ENCODE results near the gene CTNNBL1. TPM values are rescaled to one million over a fixed set of nuclear protein-coding genes. Genes with fewer than 3 reads are reported as not detected.

Gene CTNNBL1
- total RNA-seq, 4 donors from 2014 or later: 25.5 to 38.4 (median 35.1) TPM

- H3K36me3 ChIP-seq: peaks cover 0 to 98% (median 0%) of the 10 kb centered on the region in 3 donors
- TF ChIP-seq POLR2A (IDR thresholded peaks at IDR 0.05) (no peak), EP300 (IDR thresholded peaks at IDR 0.05) (no peak)
- TF ChIP-seq, protein P1, sequence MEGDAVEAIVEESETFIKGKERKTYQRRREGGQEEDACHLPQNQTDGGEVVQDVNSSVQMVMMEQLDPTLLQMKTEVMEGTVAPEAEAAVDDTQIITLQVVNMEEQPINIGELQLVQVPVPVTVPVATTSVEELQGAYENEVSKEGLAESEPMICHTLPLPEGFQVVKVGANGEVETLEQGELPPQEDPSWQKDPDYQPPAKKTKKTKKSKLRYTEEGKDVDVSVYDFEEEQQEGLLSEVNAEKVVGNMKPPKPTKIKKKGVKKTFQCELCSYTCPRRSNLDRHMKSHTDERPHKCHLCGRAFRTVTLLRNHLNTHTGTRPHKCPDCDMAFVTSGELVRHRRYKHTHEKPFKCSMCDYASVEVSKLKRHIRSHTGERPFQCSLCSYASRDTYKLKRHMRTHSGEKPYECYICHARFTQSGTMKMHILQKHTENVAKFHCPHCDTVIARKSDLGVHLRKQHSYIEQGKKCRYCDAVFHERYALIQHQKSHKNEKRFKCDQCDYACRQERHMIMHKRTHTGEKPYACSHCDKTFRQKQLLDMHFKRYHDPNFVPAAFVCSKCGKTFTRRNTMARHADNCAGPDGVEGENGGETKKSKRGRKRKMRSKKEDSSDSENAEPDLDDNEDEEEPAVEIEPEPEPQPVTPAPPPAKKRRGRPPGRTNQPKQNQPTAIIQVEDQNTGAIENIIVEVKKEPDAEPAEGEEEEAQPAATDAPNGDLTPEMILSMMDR (IDR thresholded peaks at IDR 0.05): no peak
- no peaks in the 10 kb centered on the region for H3K4me1 ChIP-seq
- H3K4me3 ChIP-seq: no peak overlapping the region
- DNase-seq (ENCODE audit: low spot score in 2 of 2): no peak
- H3K9me3 ChIP-seq: no peaks in the 10 kb centered on the region
- H3K27ac ChIP-seq: no peak overlapping the region
- no peaks in the 10 kb centered on the region for H3K27me3 ChIP-seq
- 62 to 66% methylated on average over 15 of the region's 15 CpGs for WGBS, 2 donors
Measured at GRCh38 chr20:37867289-37868195, 173.7 kb downstream of the CTNNBL1 start.

GRCh38 chr20:37868851-37869333 lies 175.1 kb downstream of the CTNNBL1 start:
- H3K27ac ChIP-seq: no peak overlapping the region
- H3K9me3 ChIP-seq: no peaks in the 10 kb centered on the region
- H3K4me1 ChIP-seq: no peaks in the 10 kb centered on the region
- 62 to 64% methylated on average over 3 of the region's 3 CpGs for WGBS, 2 donors
- TF ChIP-seq, protein P1 (IDR thresholded peaks at IDR 0.05): no peak
- TF ChIP-seq POLR2A (IDR thresholded peaks at IDR 0.05) (no peak), EP300 (IDR thresholded peaks at IDR 0.05) (no peak)
- no peaks in the 10 kb centered on the region for H3K27me3 ChIP-seq
- H3K36me3 ChIP-seq: peaks cover 0 to 98% (median 0%) of the 10 kb centered on the region in 3 donors
- H3K4me3 ChIP-seq: no peak overlapping the region
- no peak for DNase-seq (ENCODE audit: low spot score in 2 of 2)

DNA sequence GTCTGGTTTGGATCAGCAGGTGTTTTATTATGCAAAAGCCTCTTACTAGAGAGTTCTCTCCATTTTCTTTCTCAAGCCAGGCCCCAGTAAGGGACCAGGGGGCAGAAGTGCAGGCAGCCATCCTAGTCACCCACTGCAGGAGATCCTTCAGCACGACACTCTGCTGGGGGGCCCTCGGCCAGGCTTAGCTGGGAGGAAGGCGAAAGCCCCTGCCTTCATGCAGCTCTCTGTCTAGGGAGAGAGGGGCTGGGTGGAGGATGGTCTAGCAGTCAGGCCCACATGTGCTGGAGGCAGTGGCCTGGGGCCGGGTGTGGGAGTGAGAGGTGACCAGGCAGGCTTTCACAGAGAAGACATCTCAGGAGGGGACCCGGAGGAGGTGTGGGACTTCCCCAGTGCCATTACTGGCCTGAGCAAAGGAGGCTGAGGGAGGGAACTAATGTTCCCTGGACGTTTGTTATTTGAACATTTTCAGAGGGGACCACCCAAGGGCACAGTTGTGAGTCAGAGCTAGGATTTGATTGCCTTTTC lies 175.6 kb downstream of the CTNNBL1 start:
- H3K27me3 ChIP-seq: no peaks in the 10 kb centered on the region
- DNase-seq (ENCODE audit: low spot score in 2 of 2): no peak
- peaks cover 0 to 99% (median 0%) of the 10 kb centered on the region in 3 donors for H3K36me3 ChIP-seq

GRCh38 chr20:37870294-37870693 lies 176.5 kb downstream of the CTNNBL1 start:
- Histone ChIP-seq H3K27me3 (no peaks in the 10 kb centered on the region), H3K27ac (no peak overlapping the region), H3K9me3 (no peaks in the 10 kb centered on the region), H3K4me1 (no peaks in the 10 kb centered on the region), H3K36me3 (peaks cover 0 to 99% (median 0%) of the 10 kb centered on the region in 3 donors), H3K4me3 (no peak overlapping the region)
- TF ChIP-seq, protein P1 (IDR thresholded peaks at IDR 0.05): no peak
- no peak for TF ChIP-seq EP300 (IDR thresholded peaks at IDR 0.05)
- no peak for TF ChIP-seq POLR2A (IDR thresholded peaks at IDR 0.05)
- 86 to 95% methylated on average over 11 of the region's 11 CpGs for WGBS, 2 donors
- no peak for DNase-seq (ENCODE audit: low spot score in 2 of 2)

More for the DNA sequence above, 175.6 kb downstream of the CTNNBL1 start:
- Histone ChIP-seq H3K27ac (no peak overlapping the region), H3K4me1 (no peaks in the 10 kb centered on the region), H3K9me3 (no peaks in the 10 kb centered on the region), H3K4me3 (no peak overlapping the region)
- TF ChIP-seq POLR2A (IDR thresholded peaks at IDR 0.05): no peak
- no peak for TF ChIP-seq EP300 (IDR thresholded peaks at IDR 0.05)
- WGBS, 2 donors: 67 to 69% methylated on average over 6 of the region's 6 CpGs

- TF ChIP-seq POLR2A (IDR thresholded peaks at IDR 0.05) (no peak), EP300 (IDR thresholded peaks at IDR 0.05) (no peak)
- TF ChIP-seq, protein P1 (IDR thresholded peaks at IDR 0.05): no peak
- WGBS, 2 donors: 93 to 96% methylated on average over 13 of the region's 13 CpGs
- no peak overlapping the region for H3K27ac ChIP-seq
- H3K9me3 ChIP-seq: no peaks in the 10 kb centered on the region
- DNase-seq (ENCODE audit: low spot score in 2 of 2): no peak
- no peaks in the 10 kb centered on the region for H3K4me1 ChIP-seq
- H3K27me3 ChIP-seq: no peaks in the 10 kb centered on the region
- H3K36me3 ChIP-seq: peaks cover 0 to 90% (median 0%) of the 10 kb centered on the region in 3 donors
- H3K4me3 ChIP-seq: no peak overlapping the region
Measured at GRCh38 chr20:37871751-37872150, 177.9 kb downstream of the CTNNBL1 start.
